Activated naive CD4-positive, alpha-beta T cell treated with anti-CD3 and anti-CD28 coated beads, Interleukin-2, amount 10 ng/mL, durations not matched to agents 7 days and 5 days (primary cell): Measurements from ENCODE around the gene VDR.

Experiments
- CTCF ChIA-PET: fragments of 350-600 bp; sonication (Branson Sonifier 250); formaldehyde crosslinking; loops from one replicate; lab custom pipeline; 2021; ENCODE audit warnings: antibody characterized with exemption; lab: Charles Lee
- DNase-seq: peaks from one replicate; pipeline ENCODE4 v3.0.0-alpha.2; 2020
- H3K27ac Mint-ChIP-seq: one replicate; pipeline ENCODE4 v1.8.0; 2021; ENCODE audit warnings: mild to moderate bottlenecking, moderate library complexity, mixed read lengths
- H3K27me3 Mint-ChIP-seq: one replicate; pipeline ENCODE4 v1.8.0; 2021; ENCODE audit warnings: mild to moderate bottlenecking, mixed read lengths
- H3K36me3 Mint-ChIP-seq: one replicate; pipeline ENCODE4 v1.8.0; 2021; ENCODE audit warnings: mixed read lengths
- H3K4me1 Mint-ChIP-seq: one replicate; pipeline ENCODE4 v1.8.0; 2021; ENCODE audit warnings: mixed read lengths
- H3K4me3 Mint-ChIP-seq: one replicate; pipeline ENCODE4 v1.8.0; 2021; ENCODE audit warnings: mild to moderate bottlenecking, moderate library complexity, mixed read lengths
- H3K9me3 Mint-ChIP-seq: one replicate; pipeline ENCODE4 v1.8.0; 2021; ENCODE audit warnings: mixed read lengths

VDR gene

GRCh38 chr12:47839214-47839876, 65.4 kb downstream of the VDR start:
- peaks cover 42% of the 10 kb centered on the region for H3K4me1 Mint-ChIP-seq
- H3K27ac Mint-ChIP-seq, result no peak overlapping the region
- no peak for DNase-seq
- CTCF ChIA-PET, result interaction anchor here (0.8 to 24.7 kb wide), 25 partner anchors 9 to 326 kb away, joined by 3 to 716 read pairs (median 8); partner anchors contain the start of genes HDAC7, SLC48A1 and VDR
- no peaks in the 10 kb centered on the region for H3K9me3 Mint-ChIP-seq
- no peaks in the 10 kb centered on the region for H3K36me3 Mint-ChIP-seq
- peaks cover 16% of the 10 kb centered on the region for H3K27me3 Mint-ChIP-seq
- no peak overlapping the region for H3K4me3 Mint-ChIP-seq

GRCh38 chr12:47838286-47838931, 66.4 kb downstream of the VDR start:
- Mint-ChIP-seq H3K9me3 (no peaks in the 10 kb centered on the region), H3K4me3 (no peak overlapping the region), H3K4me1 (peaks cover 51% of the 10 kb centered on the region), H3K36me3 (no peaks in the 10 kb centered on the region), H3K27me3 (peaks cover 16% of the 10 kb centered on the region), H3K27ac (no peak overlapping the region)
- DNase-seq, result peak; percentile 63
- CTCF ChIA-PET, result interaction anchor here (0.8 to 24.7 kb wide), 34 partner anchors 8 to 328 kb away, joined by 3 to 716 read pairs (median 5); partner anchors contain the start of genes HDAC7, SLC48A1 and VDR

GRCh38 chr12:47837190-47838171, 67.3 kb downstream of the VDR start:
- H3K27me3 Mint-ChIP-seq, result peaks cover 16% of the 10 kb centered on the region
- no peaks in the 10 kb centered on the region for H3K36me3 Mint-ChIP-seq
- CTCF ChIA-PET, result interaction anchor here (0.8 to 24.7 kb wide), 28 partner anchors 9 to 329 kb away, joined by 3 to 716 read pairs (median 7); partner anchors contain the start of genes HDAC7 and SLC48A1
- DNase-seq, result peak; percentile 78
- no peaks in the 10 kb centered on the region for H3K9me3 Mint-ChIP-seq
- no peak overlapping the region for H3K4me3 Mint-ChIP-seq
- H3K4me1 Mint-ChIP-seq, result peaks cover 60% of the 10 kb centered on the region
- peak overlapping the region; percentile 31 for H3K27ac Mint-ChIP-seq

- Mint-ChIP-seq H3K36me3 (peaks cover 2% of the 10 kb centered on the region), H3K4me1 (peaks cover 77% of the 10 kb centered on the region), H3K27me3 (peaks cover 16% of the 10 kb centered on the region), H3K27ac (peak overlapping the region; percentile 93), H3K4me3 (no peak overlapping the region), H3K9me3 (no peaks in the 10 kb centered on the region)
- no peak for DNase-seq
- CTCF ChIA-PET, result interaction anchor here (0.7 to 24.7 kb wide), 12 partner anchors 11 to 1093 kb away, joined by 3 to 716 read pairs (median 9); partner anchors contain the start of genes HDAC7 and SLC48A1
Measured at GRCh38 chr12:47835831-47836155, 69.0 kb downstream of the VDR start.

GRCh38 chr12:47835006-47835830, 69.6 kb downstream of the VDR start:
- CTCF ChIA-PET, result interaction anchor here (0.7 to 24.7 kb wide), 9 partner anchors 17 to 1093 kb away, joined by 3 to 716 read pairs (median 13); partner anchors contain the start of genes HDAC7 and SLC48A1
- peaks cover 15% of the 10 kb centered on the region for H3K27me3 Mint-ChIP-seq
- H3K4me1 Mint-ChIP-seq, result peaks cover 83% of the 10 kb centered on the region
- no peak overlapping the region for H3K4me3 Mint-ChIP-seq
- no peak for DNase-seq
- peaks cover 2% of the 10 kb centered on the region for H3K36me3 Mint-ChIP-seq
- no peaks in the 10 kb centered on the region for H3K9me3 Mint-ChIP-seq
- H3K27ac Mint-ChIP-seq, result peak overlapping the region; percentile 93

GRCh38 chr12:47834199-47834903, 70.4 kb downstream of the VDR start:
- CTCF ChIA-PET, result interaction anchor here (0.8 to 24.7 kb wide), 7 partner anchors 10 to 121 kb away, joined by 3 to 716 read pairs (median 6); partner anchors contain the start of genes HDAC7 and SLC48A1
- no peak for DNase-seq
- peaks cover 9% of the 10 kb centered on the region for H3K27me3 Mint-ChIP-seq
- no peak overlapping the region for H3K4me3 Mint-ChIP-seq
- peaks cover 2% of the 10 kb centered on the region for H3K36me3 Mint-ChIP-seq
- H3K9me3 Mint-ChIP-seq, result no peaks in the 10 kb centered on the region
- peaks cover 90% of the 10 kb centered on the region for H3K4me1 Mint-ChIP-seq
- peak overlapping the region; percentile 93 for H3K27ac Mint-ChIP-seq

- H3K4me3 Mint-ChIP-seq, result peak overlapping the region; percentile 8
- no peaks in the 10 kb centered on the region for H3K9me3 Mint-ChIP-seq
- peaks cover 2% of the 10 kb centered on the region for H3K36me3 Mint-ChIP-seq
- H3K27me3 Mint-ChIP-seq, result peaks cover 1% of the 10 kb centered on the region
- CTCF ChIA-PET, result interaction anchor here (0.8 to 24.7 kb wide), 9 partner anchors 9 to 120 kb away, joined by 3 to 716 read pairs (median 5); partner anchors contain the start of genes HDAC7 and SLC48A1
- DNase-seq, result no peak
- H3K4me1 Mint-ChIP-seq, result peaks cover 97% of the 10 kb centered on the region
- peak overlapping the region; percentile 93 for H3K27ac Mint-ChIP-seq
Measured at GRCh38 chr12:47833591-47834012, 71.2 kb downstream of the VDR start.

- peak overlapping the region; percentile 67 for H3K4me3 Mint-ChIP-seq
- CTCF ChIA-PET, result interaction anchor here (1.0 to 24.7 kb wide), 6 partner anchors 24 to 117 kb away, joined by 4 to 716 read pairs (median 80); partner anchors contain the start of genes HDAC7 and SLC48A1
- peak; percentile 58 for DNase-seq
- peaks cover 95% of the 10 kb centered on the region for H3K4me1 Mint-ChIP-seq
- H3K27ac Mint-ChIP-seq, result peak overlapping the region; percentile 93
- no peaks in the 10 kb centered on the region for H3K9me3 Mint-ChIP-seq
- peaks cover 2% of the 10 kb centered on the region for H3K36me3 Mint-ChIP-seq
- H3K27me3 Mint-ChIP-seq, result no peaks in the 10 kb centered on the region
Measured at GRCh38 chr12:47832263-47832933, 72.4 kb downstream of the VDR start.

GRCh38 chr12:47829584-47829983, 75.2 kb downstream of the VDR start:
- Mint-ChIP-seq H3K4me1 (peaks cover 95% of the 10 kb centered on the region), H3K4me3 (peak overlapping the region; percentile 44), H3K27ac (peak overlapping the region; percentile 87), H3K27me3 (no peaks in the 10 kb centered on the region), H3K9me3 (no peaks in the 10 kb centered on the region), H3K36me3 (peaks cover 7% of the 10 kb centered on the region)
- DNase-seq, result no peak
- CTCF ChIA-PET, result interaction anchor here (1.5 to 24.7 kb wide), 4 partner anchors 8 to 87 kb away, joined by 5 to 716 read pairs (median 280); partner anchors contain the start of gene HDAC7

GRCh38 chr12:47828976-47829482, 75.8 kb downstream of the VDR start:
- H3K4me1 Mint-ChIP-seq, result peaks cover 95% of the 10 kb centered on the region
- H3K27me3 Mint-ChIP-seq, result no peaks in the 10 kb centered on the region
- peak overlapping the region; percentile 44 for H3K4me3 Mint-ChIP-seq
- no peaks in the 10 kb centered on the region for H3K9me3 Mint-ChIP-seq
- peaks cover 10% of the 10 kb centered on the region for H3K36me3 Mint-ChIP-seq
- H3K27ac Mint-ChIP-seq, result peak overlapping the region; percentile 87
- CTCF ChIA-PET, result interaction anchor here (1.5 to 24.7 kb wide), 4 partner anchors 9 to 87 kb away, joined by 5 to 716 read pairs (median 280); partner anchors contain the start of gene HDAC7
- no peak for DNase-seq
